Activated B cell treated with CpG ODN at 0.5 μM for 24 hours (primary cell): ENCODE measurements around the gene ZFAND2A. TPM values are rescaled to one million over a fixed set of nuclear protein-coding genes. Genes with fewer than 3 reads are reported as not detected.
"Not testable (repeated sequence)": the region's sequence is repeated elsewhere in the genome, so short reads cannot be mapped to it uniquely, and the experiment has no call there.

Experiments used
- ATAC-seq: fragments of 200-7000 bp; cut with Tn5 transposase; one replicate; pipeline ENCODE4 v1.10.0; 2021; ENCODE audit warnings: low read depth, mild to moderate bottlenecking, moderate library complexity
- CTCF ChIA-PET: fragments of 350-600 bp; sonication (Branson Sonifier 250); formaldehyde crosslinking; loops from one replicate; lab custom pipeline; 2021; ENCODE audit warnings: antibody characterized with exemption; lab: Charles Lee
- POLR2A ChIA-PET: fragments of 350-600 bp; sonication (Branson Sonifier 250); formaldehyde crosslinking; loops from one replicate; lab custom pipeline; 2021; ENCODE audit warnings: antibody characterized with exemption; lab: Charles Lee
- DNase-seq: peaks from one replicate; pipeline ENCODE4 v3.0.0; 2022
- H3K27ac Mint-ChIP-seq: one replicate; pipeline ENCODE4 v1.8.0; 2020; ENCODE audit warnings: mixed read lengths
- H3K27me3 Mint-ChIP-seq: one replicate; pipeline ENCODE4 v1.8.0; 2021; ENCODE audit warnings: mixed read lengths
- H3K36me3 Mint-ChIP-seq: one replicate; pipeline ENCODE4 v1.8.0; 2021; ENCODE audit warnings: low read depth, mixed read lengths
- H3K4me1 Mint-ChIP-seq: one replicate; pipeline ENCODE4 v1.8.0; 2021; ENCODE audit warnings: mixed read lengths
- H3K4me3 Mint-ChIP-seq: one replicate; pipeline ENCODE4 v1.8.0; 2020; ENCODE audit warnings: mild to moderate bottlenecking, mixed read lengths
- H3K9me3 Mint-ChIP-seq: one replicate; pipeline ENCODE4 v1.8.0; 2020; ENCODE audit warnings: mixed read lengths
- intact Hi-C: fragments of 100-400 bp; cut with micrococcal nuclease; formaldehyde crosslinking; loops from one replicate; pipeline ENCODE4 v1.15.1; 2024
- total RNA-seq: library from RNA; stranded (reverse); gene quantifications from 2 replicates; pipeline ENCODE4 v1.2.3, GENCODE V29; 2022
- TF ChIP-seq, protein P1 (sequence below): fragments of 200-600 bp; IDR thresholded peaks from one replicate; pipeline ENCODE4 v1.8.0; 2022; ENCODE audit warnings: antibody characterized with exemption, mild to moderate bottlenecking

The ZFAND2A gene
- total RNA-seq, 1 donor from 2014 or later = 21.6 TPM

DNA sequence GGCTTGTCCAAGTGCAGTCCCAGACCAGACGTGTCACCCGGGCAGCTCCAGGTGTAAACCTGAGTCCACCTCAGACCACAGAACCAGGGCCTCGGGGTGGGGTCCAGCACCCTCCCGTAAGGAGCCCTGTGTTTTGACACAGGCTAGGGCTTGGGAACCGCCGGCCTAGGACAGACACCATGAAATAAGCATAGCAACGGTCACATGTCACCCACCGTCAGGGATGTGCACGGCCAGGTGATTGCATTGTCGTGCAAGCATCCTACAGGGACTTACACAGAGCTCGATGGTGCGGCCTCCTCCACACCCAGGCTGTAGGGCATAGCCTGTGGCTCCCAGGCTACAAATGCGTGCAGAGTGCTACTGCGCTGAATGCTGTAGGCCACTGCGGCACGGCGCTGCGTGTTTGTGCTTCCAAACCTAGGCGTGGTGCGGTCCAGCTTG, 10.6 kb downstream of the ZFAND2A start:
- ATAC-seq = no peak
- DNase-seq = no peak
- no peaks in the 10 kb centered on the region for H3K9me3 Mint-ChIP-seq
- no peaks in the 10 kb centered on the region for H3K27me3 Mint-ChIP-seq
- TF ChIP-seq, protein P1, sequence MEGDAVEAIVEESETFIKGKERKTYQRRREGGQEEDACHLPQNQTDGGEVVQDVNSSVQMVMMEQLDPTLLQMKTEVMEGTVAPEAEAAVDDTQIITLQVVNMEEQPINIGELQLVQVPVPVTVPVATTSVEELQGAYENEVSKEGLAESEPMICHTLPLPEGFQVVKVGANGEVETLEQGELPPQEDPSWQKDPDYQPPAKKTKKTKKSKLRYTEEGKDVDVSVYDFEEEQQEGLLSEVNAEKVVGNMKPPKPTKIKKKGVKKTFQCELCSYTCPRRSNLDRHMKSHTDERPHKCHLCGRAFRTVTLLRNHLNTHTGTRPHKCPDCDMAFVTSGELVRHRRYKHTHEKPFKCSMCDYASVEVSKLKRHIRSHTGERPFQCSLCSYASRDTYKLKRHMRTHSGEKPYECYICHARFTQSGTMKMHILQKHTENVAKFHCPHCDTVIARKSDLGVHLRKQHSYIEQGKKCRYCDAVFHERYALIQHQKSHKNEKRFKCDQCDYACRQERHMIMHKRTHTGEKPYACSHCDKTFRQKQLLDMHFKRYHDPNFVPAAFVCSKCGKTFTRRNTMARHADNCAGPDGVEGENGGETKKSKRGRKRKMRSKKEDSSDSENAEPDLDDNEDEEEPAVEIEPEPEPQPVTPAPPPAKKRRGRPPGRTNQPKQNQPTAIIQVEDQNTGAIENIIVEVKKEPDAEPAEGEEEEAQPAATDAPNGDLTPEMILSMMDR = no peak
- intact Hi-C loops = loop anchor here (10.0 kb wide), 1 partner anchor 545 kb away; no protein-coding TSS in a partner anchor
- no peak overlapping the region for H3K27ac Mint-ChIP-seq
- no peak overlapping the region for H3K4me3 Mint-ChIP-seq
- CTCF ChIA-PET = no interaction called here
- H3K4me1 Mint-ChIP-seq = peaks cover 16% of the 10 kb centered on the region
- H3K36me3 Mint-ChIP-seq = peaks cover 39% of the 10 kb centered on the region
- POLR2A ChIA-PET = interaction anchor here (0.6 kb wide), 1 partner anchor 1655 kb away, joined by 4 read pairs; no protein-coding TSS in a partner anchor

DNA sequence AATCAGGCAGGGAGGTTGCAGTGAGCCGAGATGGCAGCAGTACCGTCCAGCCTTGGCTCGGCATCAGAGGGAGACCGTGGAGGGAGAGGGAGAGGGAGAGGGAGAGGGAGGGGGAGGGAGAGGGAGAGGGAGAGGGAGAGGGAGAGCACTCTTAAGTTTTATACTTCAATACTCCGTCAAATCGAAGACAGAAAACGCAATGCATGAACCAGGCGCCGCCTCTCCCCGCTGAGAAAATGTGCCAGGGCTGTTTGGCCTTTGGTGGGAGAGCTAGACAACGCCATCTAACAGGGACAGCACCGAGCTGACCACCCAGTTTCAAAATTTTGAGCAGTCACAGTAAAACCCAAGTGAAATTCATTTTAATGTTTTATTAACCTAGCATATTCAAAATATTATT, 12.1 kb downstream of the ZFAND2A start:
- CTCF ChIA-PET, H3K9me3 Mint-ChIP-seq, H3K27ac Mint-ChIP-seq, H3K4me3 Mint-ChIP-seq, DNase-seq, ATAC-seq, POLR2A ChIA-PET, H3K27me3 Mint-ChIP-seq: not testable (repeated sequence)
- peaks cover 24% of the 10 kb centered on the region for H3K4me1 Mint-ChIP-seq
- H3K36me3 Mint-ChIP-seq = peaks cover 24% of the 10 kb centered on the region
- intact Hi-C loops = loop anchor here (10.0 kb wide), 1 partner anchor 543 kb away; no protein-coding TSS in a partner anchor

DNA sequence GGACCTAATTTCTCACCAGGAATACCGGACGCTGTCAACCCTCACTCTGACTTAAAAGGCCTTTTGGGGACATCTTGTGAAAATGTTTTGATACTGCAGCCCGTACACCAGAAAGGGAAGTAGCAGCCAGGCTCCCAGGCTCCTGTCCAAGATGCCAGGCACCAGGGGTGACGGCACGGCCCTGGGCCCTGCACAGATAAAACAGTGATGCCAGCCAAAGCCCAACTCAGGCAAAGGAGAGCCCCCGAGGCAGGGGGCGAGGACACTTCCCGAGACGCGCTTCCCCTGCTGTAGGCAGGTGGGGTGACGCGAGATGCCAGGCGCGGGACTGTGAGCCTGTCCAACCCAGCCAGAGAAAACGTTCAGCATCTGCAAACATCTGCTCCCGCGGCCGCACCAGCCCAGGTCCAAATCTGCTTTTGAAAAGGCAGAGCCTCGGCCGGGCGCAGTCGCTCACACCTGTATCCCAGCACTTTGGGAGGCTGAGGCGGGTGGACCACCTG, 15.7 kb downstream of the ZFAND2A start:
- intact Hi-C loops = loop anchor here (5.0 to 10.0 kb wide), 4 partner anchors 33 to 540 kb away; no protein-coding TSS in a partner anchor
- H3K27ac Mint-ChIP-seq = peak overlapping the region; percentile 35
- no peaks in the 10 kb centered on the region for H3K27me3 Mint-ChIP-seq
- ChIA-PET POLR2A (interaction anchor here (0.7 to 1.0 kb wide), 3 partner anchors 13 to 150 kb away, joined by 3 read pairs; partner anchors contain the start of gene ZFAND2A), CTCF (interaction anchor here (0.8 to 6.2 kb wide), 5 partner anchors 9 to 357 kb away, joined by 3 to 59 read pairs (median 5); no protein-coding TSS in a partner anchor)
- H3K4me3 Mint-ChIP-seq = peak overlapping the region; percentile 24
- peaks cover 41% of the 10 kb centered on the region for H3K4me1 Mint-ChIP-seq
- no peak for DNase-seq
- no peaks in the 10 kb centered on the region for H3K36me3 Mint-ChIP-seq
- H3K9me3 Mint-ChIP-seq = no peaks in the 10 kb centered on the region
- TF ChIP-seq, protein P1 = no peak
- peak; percentile 43 for ATAC-seq

DNA sequence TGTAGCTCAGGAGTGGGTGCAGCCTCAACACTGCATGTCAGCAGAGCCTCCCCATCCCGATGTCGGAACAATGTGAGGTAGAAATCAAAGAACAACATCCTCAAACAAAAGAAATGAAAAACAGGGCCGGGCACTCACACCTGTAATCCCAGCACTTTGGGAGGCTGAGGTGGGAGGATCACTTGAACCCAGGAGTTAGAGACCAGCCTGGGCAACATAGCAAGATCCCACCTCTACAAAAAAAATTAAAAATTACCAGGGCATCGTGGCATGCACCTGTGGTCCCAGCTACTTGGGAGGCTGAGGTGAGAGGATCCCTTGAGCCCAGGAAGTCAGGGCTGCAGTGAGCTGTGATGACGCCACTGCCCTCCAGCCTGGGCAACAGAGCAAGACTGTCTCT, 17.0 kb downstream of the ZFAND2A start:
- intact Hi-C loops = loop anchor here (5.0 to 10.0 kb wide), 4 partner anchors 34 to 538 kb away; no protein-coding TSS in a partner anchor
- H3K4me1 Mint-ChIP-seq = peaks cover 51% of the 10 kb centered on the region
- CTCF ChIA-PET = interaction anchor here (0.7 to 6.2 kb wide), 4 partner anchors 32 to 149 kb away, joined by 3 to 59 read pairs (median 8); no protein-coding TSS in a partner anchor
- not testable (repeated sequence) for ATAC-seq, H3K27ac Mint-ChIP-seq, DNase-seq, H3K27me3 Mint-ChIP-seq, H3K36me3 Mint-ChIP-seq, H3K9me3 Mint-ChIP-seq, H3K4me3 Mint-ChIP-seq
- POLR2A ChIA-PET = interaction anchor here (1.1 to 1.2 kb wide), 2 partner anchors 48 to 150 kb away, joined by 3 read pairs; no protein-coding TSS in a partner anchor

DNA sequence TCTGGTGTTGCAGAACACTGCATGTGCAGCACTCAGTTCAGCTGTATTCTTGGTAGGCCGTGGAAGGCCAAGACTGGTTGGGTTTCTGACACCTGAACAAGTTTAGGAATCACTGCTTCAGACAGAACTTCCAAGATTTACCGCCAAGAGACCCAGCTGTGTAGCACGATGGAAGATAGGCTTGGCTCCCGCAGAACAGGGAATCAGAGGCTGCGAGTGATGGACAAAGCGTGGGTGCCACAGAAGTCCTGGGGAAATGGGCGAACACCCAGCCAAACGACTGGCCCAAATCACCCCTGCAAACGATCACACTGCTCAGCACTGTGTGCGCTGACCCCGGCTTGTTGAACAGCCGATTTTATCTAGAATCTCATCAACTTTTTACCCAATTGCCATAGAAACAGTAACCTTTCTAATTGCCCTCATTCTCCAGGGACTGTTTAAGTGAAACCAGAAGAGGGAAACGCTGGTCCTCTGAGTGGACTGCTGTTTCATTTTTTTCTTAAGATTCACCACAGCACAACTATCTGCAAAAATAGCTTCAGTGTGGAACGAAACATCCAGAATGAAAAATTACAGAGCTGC, 17.9 kb downstream of the ZFAND2A start:
- CTCF ChIA-PET = interaction anchor here (0.7 to 6.2 kb wide), 5 partner anchors 33 to 148 kb away, joined by 3 to 59 read pairs (median 5); no protein-coding TSS in a partner anchor
- Mint-ChIP-seq H3K36me3 (no peaks in the 10 kb centered on the region), H3K9me3 (no peaks in the 10 kb centered on the region), H3K4me1 (peaks cover 55% of the 10 kb centered on the region), H3K27ac (no peak overlapping the region), H3K4me3 (no peak overlapping the region), H3K27me3 (no peaks in the 10 kb centered on the region)
- POLR2A ChIA-PET = interaction anchor here (0.6 to 1.5 kb wide), 6 partner anchors 9 to 149 kb away, joined by 3 to 12 read pairs (median 3); no protein-coding TSS in a partner anchor
- DNase-seq = no peak
- TF ChIP-seq, protein P1 = no peak
- intact Hi-C loops = loop anchor here (5.0 to 10.0 kb wide), 4 partner anchors 35 to 537 kb away; no protein-coding TSS in a partner anchor
- no peak for ATAC-seq
